Measurements from ENCODE around the gene USP48. TPM values are rescaled to one million over a fixed set of nuclear protein-coding genes. Genes with fewer than 3 reads are reported as not detected.

The USP48 gene
- total and polyA plus RNA-seq, 2 of the 13 experiments (the other 11 are each of a cell fraction or from before 2014, with no cell fraction given), result 30.4 to 30.7 TPM

DNA sequence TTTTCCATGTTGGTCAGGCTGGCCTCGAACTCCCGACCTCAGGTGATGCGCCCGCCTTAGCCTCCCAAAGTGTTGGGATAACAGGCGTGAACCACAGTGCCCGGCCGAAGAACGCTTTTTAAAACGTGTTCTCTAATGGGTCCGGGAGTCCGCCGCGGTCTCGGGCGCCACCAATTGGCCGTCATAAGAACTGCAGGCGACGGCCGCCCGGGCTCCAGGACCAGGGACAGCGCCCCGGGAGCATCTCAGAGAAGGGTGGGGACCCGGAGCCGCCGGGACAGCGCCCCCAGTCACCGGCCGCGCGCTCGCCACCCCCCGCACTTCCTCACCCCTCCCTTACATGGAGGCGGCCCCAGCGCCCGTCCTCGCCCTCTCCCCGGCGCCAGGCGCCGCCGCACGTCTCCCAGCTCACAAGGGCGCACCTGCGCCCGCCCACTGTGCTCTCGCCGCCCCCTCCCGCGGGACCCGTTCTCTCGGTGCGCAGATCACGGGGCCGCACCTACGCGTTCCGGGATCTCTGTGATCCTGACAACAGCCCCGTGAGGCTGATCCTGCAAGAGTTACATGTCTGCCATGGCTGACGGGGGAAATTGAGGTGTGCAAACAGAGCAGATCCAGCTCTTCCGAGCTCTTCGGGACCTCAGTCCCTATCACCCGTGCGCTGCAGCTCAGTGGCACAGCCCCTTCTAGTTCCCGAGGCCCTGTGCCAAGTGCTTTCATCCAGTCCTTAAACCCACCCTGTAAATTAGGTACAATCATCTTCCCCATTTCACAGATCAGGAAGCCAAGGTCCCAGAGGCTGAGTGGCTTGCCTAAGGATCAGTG is 123.6 kb downstream of the USP48 start (continued):
- TF ChIP-seq ZSCAN25 (CRISPR knock-in tag; IDR thresholded peaks at IDR 0.05) (peak; percentile 96), ZNF558 (CRISPR knock-in tag; IDR thresholded peaks at IDR 0.05; ENCODE audit: borderline replicate concordance) (peak; percentile 99; the same call in 1 of the 2 replicates), ZNF441 (CRISPR knock-in tag; IDR thresholded peaks at IDR 0.05; ENCODE audit: borderline replicate concordance) (peak; percentile 83; the same call in 1 of the 2 replicates), TP53 (CRISPR knock-in tag; conservative IDR thresholded peaks at IDR 0.05) (peak; percentile 84; the same call in 1 of the 2 replicates), KLF9 (CRISPR knock-in tag; IDR thresholded peaks at IDR 0.05; ENCODE audit: low read depth) (peak; percentile 83; the same call in 1 of the 2 replicates), POLR2G (IDR thresholded peaks at IDR 0.05; ENCODE audit: low read depth, low read length) (peak; percentile 60), TARDBP (CRISPR knock-in tag; IDR thresholded peaks at IDR 0.05) (peak; percentile 57; the same call in 1 of the 2 replicates), BRD4 (CRISPR knock-in tag; IDR thresholded peaks at IDR 0.05) (no peak)
- TF ChIP-seq, protein P1, sequence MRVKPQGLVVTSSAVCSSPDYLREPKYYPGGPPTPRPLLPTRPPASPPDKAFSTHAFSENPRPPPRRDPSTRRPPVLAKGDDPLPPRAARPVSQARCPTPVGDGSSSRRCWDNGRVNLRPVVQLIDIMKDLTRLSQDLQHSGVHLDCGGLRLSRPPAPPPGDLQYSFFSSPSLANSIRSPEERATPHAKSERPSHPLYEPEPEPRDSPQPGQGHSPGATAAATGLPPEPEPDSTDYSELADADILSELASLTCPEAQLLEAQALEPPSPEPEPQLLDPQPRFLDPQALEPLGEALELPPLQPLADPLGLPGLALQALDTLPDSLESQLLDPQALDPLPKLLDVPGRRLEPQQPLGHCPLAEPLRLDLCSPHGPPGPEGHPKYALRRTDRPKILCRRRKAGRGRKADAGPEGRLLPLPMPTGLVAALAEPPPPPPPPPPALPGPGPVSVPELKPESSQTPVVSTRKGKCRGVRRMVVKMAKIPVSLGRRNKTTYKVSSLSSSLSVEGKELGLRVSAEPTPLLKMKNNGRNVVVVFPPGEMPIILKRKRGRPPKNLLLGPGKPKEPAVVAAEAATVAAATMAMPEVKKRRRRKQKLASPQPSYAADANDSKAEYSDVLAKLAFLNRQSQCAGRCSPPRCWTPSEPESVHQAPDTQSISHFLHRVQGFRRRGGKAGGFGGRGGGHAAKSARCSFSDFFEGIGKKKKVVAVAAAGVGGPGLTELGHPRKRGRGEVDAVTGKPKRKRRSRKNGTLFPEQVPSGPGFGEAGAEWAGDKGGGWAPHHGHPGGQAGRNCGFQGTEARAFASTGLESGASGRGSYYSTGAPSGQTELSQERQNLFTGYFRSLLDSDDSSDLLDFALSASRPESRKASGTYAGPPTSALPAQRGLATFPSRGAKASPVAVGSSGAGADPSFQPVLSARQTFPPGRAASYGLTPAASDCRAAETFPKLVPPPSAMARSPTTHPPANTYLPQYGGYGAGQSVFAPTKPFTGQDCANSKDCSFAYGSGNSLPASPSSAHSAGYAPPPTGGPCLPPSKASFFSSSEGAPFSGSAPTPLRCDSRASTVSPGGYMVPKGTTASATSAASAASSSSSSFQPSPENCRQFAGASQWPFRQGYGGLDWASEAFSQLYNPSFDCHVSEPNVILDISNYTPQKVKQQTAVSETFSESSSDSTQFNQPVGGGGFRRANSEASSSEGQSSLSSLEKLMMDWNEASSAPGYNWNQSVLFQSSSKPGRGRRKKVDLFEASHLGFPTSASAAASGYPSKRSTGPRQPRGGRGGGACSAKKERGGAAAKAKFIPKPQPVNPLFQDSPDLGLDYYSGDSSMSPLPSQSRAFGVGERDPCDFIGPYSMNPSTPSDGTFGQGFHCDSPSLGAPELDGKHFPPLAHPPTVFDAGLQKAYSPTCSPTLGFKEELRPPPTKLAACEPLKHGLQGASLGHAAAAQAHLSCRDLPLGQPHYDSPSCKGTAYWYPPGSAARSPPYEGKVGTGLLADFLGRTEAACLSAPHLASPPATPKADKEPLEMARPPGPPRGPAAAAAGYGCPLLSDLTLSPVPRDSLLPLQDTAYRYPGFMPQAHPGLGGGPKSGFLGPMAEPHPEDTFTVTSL (CRISPR knock-in tag; IDR thresholded peaks at IDR 0.05; ENCODE audit: borderline replicate concordance), result no peak
- TF ChIP-seq, protein P2, sequence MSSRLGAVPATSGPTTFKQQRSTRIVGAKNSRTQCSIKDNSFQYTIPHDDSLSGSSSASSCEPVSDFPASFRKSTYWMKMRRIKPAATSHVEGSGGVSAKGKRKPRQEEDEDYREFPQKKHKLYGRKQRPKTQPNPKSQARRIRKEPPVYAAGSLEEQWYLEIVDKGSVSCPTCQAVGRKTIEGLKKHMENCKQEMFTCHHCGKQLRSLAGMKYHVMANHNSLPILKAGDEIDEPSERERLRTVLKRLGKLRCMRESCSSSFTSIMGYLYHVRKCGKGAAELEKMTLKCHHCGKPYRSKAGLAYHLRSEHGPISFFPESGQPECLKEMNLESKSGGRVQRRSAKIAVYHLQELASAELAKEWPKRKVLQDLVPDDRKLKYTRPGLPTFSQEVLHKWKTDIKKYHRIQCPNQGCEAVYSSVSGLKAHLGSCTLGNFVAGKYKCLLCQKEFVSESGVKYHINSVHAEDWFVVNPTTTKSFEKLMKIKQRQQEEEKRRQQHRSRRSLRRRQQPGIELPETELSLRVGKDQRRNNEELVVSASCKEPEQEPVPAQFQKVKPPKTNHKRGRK (CRISPR knock-in tag; IDR thresholded peaks at IDR 0.05), result no peak
- TF ChIP-seq, protein P3, sequence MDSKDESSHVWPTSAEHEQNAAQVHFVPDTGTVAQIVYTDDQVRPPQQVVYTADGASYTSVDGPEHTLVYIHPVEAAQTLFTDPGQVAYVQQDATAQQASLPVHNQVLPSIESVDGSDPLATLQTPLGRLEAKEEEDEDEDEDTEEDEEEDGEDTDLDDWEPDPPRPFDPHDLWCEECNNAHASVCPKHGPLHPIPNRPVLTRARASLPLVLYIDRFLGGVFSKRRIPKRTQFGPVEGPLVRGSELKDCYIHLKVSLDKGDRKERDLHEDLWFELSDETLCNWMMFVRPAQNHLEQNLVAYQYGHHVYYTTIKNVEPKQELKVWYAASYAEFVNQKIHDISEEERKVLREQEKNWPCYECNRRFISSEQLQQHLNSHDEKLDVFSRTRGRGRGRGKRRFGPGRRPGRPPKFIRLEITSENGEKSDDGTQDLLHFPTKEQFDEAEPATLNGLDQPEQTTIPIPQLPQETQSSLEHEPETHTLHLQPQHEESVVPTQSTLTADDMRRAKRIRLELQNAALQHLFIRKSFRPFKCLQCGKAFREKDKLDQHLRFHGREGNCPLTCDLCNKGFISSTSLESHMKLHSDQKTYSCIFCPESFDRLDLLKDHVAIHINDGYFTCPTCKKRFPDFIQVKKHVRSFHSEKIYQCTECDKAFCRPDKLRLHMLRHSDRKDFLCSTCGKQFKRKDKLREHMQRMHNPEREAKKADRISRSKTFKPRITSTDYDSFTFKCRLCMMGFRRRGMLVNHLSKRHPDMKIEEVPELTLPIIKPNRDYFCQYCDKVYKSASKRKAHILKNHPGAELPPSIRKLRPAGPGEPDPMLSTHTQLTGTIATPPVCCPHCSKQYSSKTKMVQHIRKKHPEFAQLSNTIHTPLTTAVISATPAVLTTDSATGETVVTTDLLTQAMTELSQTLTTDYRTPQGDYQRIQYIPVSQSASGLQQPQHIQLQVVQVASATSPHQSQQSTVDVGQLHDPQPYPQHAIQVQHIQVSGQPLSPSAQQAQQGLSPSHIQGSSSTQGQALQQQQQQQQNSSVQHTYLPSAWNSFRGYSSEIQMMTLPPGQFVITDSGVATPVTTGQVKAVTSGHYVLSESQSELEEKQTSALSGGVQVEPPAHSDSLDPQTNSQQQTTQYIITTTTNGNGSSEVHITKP (CRISPR knock-in tag; IDR thresholded peaks at IDR 0.05; ENCODE audit: low read depth), result no peak
- TF ChIP-seq, protein P4, sequence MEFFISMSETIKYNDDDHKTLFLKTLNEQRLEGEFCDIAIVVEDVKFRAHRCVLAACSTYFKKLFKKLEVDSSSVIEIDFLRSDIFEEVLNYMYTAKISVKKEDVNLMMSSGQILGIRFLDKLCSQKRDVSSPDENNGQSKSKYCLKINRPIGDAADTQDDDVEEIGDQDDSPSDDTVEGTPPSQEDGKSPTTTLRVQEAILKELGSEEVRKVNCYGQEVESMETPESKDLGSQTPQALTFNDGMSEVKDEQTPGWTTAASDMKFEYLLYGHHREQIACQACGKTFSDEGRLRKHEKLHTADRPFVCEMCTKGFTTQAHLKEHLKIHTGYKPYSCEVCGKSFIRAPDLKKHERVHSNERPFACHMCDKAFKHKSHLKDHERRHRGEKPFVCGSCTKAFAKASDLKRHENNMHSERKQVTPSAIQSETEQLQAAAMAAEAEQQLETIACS (CRISPR knock-in tag; IDR thresholded peaks at IDR 0.05), result peak; percentile 79
